NCI-H2196 (cell line): ENCODE data around the gene IFT81.

Experiments
- DNase-seq: peaks from one replicate; lab custom pipeline; 2025; ENCODE audit not compliant: unreplicated experiment; lab: John Stamatoyannopoulos, UW

The IFT81 gene

GRCh38 chr12:110149086-110149660, 25.0 kb downstream of the IFT81 start:
- DNase-seq, result no peak

- DNase-seq, result no peak
Observed at GRCh38 chr12:110156766-110157165, 32.6 kb downstream of the IFT81 start.

DNA sequence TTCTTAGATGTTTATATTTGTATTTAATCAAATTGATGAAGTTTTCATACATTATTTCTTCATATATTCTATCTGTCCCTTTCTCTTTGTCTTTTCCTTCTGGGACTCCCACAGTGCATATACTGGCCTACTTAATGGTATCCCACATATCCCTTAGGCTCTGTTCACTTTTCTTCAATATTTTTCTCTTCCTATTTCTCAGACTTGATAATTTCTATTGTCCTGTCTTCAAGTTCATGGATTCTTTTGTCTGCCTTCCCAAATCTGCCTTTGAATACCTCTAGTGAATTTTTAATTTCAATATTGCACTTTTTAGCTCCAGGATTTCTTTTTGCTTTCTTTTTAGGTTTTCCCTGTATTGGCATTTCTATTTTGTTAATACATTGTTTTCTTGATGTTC, 33.4 kb downstream of the IFT81 start:
- DNase-seq, result no peak

GRCh38 chr12:110159671-110160245, 35.6 kb downstream of the IFT81 start:
- no peak for DNase-seq

GRCh38 chr12:110165540-110166159, 41.5 kb downstream of the IFT81 start:
- no peak for DNase-seq

DNA sequence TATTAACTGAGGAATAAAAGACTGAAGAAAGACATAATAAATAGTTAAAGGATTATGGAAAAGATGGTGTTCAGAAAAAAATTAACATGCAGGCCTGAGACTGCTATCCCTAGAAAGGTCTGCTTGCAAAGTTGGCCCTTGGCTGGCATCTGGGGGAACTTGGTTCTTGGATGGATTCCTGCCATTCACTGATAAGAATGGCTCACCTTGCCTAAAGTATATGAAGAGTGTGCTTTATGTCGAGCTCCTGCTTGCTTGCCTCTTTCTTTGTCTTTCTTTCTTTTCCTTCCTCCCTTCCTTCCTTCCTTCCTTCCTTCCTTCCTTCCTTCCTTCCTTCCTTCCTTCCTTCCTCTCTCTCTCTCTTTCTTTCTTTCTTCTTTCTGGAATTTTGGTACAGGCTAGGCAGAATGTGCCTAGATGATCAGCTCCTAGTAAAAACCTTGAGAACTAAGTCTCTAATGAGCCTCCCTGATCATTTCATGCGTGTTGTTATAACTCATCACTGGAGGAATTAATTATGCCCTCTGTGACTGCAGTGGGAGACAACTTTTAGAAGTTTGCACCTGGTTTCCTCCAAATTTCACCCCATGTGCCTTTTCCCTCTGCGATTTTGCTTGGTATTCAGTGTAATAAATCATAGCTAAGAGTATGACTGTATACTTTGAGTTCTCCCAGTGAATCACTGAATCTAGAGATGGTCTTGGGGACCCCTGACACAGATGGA, 44.7 kb downstream of the IFT81 start:
- DNase-seq, result no peak

DNA sequence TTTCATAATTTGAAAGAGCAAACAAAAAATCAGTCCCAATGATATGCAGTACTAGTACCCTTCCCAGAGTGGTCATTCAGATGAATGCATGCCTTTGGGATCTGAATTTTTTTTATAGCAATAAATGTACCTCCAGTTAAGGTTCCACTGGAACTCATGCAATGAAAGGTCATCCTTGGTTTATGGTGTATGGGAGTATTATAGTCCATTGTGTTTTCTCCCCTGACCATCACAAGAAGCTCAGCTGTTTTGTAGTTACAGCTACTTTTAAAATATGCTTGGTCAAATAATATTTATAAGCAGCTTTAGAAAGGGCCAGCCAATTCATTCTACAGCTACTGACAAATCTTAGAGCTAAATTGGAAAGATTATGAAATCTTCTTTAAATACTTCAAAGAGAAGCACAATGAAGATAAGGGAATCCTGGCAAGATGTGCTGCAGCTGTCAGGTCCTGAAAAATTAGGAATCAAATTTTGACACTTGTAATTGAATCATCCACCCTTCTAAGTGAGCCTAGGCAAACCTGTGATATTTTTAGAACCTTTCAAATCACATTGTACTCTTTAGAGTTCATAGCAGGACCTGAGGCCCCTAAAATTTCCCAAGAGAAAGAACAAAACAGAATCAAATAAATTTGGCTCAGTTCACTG, 46.5 kb downstream of the IFT81 start:
- no peak for DNase-seq

DNA sequence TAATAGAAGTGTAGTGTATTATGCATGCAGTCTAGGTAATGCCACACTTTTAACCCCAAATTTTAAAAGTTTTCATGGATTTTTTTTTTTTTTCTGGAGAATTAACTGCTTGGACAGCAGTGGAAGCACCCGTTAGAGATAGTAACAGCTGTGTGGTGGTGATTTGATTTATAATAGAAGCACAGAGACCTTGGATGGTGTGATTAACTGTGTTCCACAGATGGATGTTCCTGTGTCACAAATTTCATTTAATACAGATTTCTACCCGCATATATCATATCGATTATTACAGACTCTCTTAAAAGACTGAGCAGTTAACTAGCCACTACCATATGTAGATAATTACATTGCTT, 47.0 kb downstream of the IFT81 start:
- no peak for DNase-seq

DNA sequence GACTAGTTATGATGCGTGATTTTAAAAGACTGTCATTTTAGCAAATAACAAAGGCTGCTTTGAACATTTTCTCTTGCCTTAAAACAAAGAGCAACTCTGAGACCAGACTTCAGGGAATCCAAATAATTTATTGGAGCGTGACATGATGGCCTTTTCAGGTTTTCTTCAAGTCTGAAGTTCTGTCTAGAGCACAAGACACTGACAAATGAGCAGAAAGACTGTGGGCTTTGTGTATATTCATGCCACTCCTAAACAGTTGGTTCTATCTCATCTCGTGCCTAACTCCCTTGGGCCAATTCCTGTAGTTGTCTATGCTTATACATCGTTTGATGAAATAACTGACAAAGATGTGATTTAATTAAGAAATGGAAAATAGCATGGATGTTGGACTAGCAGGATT, 47.5 kb downstream of the IFT81 start:
- DNase-seq, result no peak

- no peak for DNase-seq
Observed at GRCh38 chr12:110174373-110174996, 50.3 kb downstream of the IFT81 start.

- no peak for DNase-seq
Observed at GRCh38 chr12:110175201-110175600, 51.0 kb downstream of the IFT81 start.

- peak; percentile 38 for DNase-seq
Observed at GRCh38 chr12:110176745-110177144, 52.6 kb downstream of the IFT81 start.

DNA sequence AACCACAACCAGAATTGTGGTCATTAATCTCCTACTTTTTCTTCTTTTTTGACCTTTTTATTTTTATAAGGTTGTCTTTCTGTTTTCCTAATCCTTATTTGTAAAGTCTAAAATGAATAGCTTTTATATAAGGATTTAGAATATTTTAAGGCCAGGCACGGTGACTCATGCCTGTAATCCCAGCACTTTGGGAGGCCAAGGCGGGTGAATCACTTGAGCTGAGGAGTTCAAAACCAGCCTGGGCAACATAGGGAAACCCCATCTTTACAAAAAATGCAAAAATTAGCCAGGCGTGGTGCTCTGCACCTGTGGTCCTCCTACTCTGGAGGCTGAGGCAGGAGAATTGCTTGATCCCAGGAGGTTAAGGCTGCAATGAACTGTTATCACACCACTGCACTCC, 55.1 kb downstream of the IFT81 start:
- no peak for DNase-seq

DNA sequence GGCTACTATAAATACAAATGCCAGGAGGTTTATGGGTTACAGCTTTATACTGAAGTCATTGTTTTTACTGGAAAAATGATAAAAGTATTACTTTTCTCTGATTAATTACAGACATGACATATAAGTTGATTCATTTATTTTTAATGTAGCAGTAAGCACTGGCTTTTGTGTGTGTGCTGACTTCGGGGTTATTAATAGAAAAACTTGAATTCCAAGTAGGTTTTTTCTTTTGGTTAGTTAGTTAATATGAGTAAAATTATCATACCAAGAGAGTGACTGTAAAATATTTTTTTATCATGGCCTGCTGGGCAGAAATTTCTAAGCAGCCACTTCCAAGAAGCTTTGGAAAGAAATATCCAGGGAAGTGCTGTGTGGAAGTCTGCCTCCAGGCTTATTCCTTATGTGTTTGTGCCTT, 56.4 kb downstream of the IFT81 start:
- no peak for DNase-seq

- no peak for DNase-seq
Observed at GRCh38 chr12:110182281-110182680, 58.1 kb downstream of the IFT81 start.

- DNase-seq, result no peak
Observed at GRCh38 chr12:110183386-110183785, 59.2 kb downstream of the IFT81 start.

- no peak for DNase-seq
Observed at GRCh38 chr12:110185626-110186025, 61.5 kb downstream of the IFT81 start.

GRCh38 chr12:110186059-110186458, 61.9 kb downstream of the IFT81 start:
- DNase-seq, result no peak

- DNase-seq, result no peak
Observed at GRCh38 chr12:110193196-110193595, 69.0 kb downstream of the IFT81 start.

- no peak for DNase-seq
Observed at GRCh38 chr12:110197003-110197402, 72.8 kb downstream of the IFT81 start.

- no peak for DNase-seq
Observed at GRCh38 chr12:110198386-110198785, 74.2 kb downstream of the IFT81 start.
